Measurements from ENCODE around the gene MFSD12.
"Not testable (repeated sequence)": the region's sequence is repeated elsewhere in the genome, so short reads cannot be mapped to it uniquely, and the experiment has no call there.

The MFSD12 gene

DNA sequence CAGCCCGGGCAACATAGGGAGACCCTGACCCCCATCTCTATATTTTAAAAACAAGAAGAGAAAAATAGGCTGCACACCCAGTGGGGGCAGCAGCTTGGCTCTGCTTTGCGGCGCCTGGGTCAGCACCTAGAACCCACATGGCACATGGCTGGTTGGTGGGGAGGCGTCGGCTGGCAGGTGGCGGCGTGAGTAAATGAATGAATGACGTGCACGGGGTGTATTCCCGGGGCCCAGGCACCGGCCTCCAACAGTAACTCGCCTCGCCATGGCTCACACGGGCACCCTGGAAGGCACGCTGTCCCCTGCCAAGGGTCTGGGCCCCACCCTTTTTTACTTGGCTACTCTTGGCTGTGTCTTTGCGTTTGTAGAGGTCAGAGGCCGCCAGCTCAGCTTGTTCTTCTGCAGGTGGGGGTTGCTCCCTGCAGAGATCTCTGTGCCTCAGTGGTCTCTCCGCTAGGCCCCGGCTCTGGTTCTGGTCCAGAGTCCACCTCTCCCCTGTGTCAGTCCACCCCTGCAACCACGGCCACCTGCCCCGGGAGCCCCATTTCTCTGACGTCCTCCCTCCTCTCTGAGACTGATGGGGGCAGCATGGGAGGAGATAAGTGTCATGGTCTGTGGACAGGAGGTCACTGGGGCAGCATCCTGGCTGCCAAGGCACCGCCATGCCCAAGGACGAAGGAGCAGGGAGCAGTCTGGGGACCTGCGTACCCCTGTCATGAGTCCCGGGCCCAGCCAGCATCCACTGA, 45.7 kb downstream of the MFSD12 start:
- no peak for TF ChIP-seq ZNF274 (IDR thresholded peaks at IDR 0.05; ENCODE audit: low read depth, low read length)
- H3K4me3 ChIP-seq (ENCODE audit: low read length) = no peak overlapping the region

DNA sequence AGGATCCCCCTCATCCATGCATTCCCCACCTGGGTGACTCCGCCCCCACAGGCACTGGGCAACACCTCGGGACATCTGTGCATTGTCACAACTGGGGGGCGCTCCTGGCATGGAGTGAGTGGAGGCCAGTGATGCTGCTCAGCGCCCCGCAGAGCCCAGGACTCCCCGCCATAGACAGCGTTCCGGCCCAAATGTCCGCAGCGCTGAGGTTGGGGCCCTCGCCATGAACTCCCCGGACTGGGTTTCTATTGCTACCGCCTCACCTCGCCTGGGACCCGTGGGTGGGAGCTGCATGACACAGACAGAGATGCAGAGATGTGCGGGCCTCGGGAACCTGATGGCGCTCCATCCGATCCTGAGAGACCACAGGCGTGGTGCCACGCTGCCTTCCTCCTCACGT, 46.7 kb downstream of the MFSD12 start:
- H3K4me3 ChIP-seq (ENCODE audit: low read length) = no peak overlapping the region
- no peak for TF ChIP-seq ZNF274 (IDR thresholded peaks at IDR 0.05; ENCODE audit: low read depth, low read length)

DNA sequence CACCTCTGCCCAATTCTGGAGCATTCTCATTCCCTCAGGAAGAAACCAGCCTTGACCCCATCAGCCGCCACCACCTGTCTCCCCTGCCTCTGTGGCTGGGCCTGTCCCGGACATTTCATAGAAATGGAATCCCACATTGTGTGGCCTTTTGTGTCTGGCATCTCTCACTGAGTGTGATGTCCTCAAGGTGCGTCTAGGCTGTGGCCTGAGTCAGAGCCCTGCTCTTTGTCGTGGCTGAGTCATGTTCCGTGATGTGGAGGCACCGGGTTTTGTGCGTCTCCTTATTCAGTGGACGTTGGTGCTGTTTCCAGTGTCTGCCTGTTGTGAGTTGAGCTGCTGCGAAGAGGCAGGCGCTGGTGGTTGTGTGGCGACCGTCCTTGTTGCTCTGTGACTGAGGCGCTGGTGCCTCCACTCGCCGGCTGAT, 47.8 kb downstream of the MFSD12 start:
- no peak overlapping the region for H3K4me3 ChIP-seq (ENCODE audit: low read length)
- TF ChIP-seq ZNF274 (IDR thresholded peaks at IDR 0.05; ENCODE audit: low read depth, low read length) = no peak

DNA sequence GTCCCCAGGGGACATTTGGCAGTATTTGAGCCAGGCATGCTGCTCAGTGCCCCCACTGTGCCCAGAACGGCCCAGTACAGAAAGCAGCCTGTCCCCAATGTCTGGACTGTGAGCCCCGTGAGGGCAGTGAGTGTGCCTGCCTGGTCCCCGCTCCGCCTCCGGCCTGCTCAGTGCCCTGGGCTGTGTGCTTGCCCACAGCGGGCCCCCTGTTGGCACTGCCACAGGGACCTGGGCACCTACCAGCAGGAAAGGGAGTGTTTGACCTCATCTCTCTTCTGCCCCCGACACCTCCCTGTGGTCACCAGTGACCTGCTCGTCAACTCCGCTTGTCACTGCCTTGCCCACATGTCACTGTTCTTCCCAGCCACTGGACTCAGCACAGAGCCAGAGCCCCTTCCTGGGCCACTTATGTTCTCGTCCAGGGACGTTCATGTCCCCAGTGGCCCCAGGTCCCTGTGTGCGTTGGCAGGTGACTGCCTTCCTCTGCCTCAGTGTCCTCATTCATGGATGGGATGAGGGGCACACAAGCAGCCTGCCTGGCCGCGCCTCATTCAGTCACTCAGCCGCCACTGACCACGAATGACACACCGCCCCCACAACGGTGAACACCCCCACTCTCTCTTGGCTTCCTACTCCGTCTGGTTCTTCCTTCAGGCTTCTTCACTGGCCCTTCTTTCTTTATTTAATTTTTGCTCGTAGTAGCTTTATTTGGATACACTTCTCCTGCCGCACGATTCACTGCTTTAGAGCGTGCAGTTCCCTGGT, 48.4 kb downstream of the MFSD12 start:
- H3K4me3 ChIP-seq (ENCODE audit: low read length) = no peak overlapping the region
- no peak for TF ChIP-seq ZNF274 (IDR thresholded peaks at IDR 0.05; ENCODE audit: low read depth, low read length)

DNA sequence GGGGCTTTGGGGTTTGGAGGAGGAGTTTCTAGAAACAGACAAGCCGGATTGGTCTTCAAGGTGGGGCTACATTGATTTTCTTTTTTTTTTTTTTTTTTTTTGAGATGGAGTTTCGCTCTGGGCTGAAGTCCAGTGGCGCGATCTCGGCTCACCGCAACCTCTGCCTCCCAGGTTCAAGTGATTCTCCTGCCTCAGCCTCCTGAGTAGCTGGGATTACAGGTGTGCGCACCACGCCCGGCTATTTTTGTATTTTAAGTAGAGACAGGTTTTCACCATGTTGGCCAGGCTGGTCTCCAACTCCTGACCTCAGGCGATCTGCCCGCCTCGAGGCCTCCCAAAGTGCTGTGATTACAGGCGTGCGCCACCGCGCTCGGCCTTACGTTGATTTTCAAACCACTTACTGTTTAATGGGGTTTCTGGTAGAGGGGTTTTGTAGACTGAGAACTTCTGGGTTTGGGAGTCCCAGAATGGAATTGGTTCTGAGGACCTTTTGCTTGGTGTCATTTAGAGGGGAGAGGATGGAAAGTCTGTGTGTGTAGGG, 49.2 kb downstream of the MFSD12 start:
- H3K4me3 ChIP-seq (ENCODE audit: low read length) = not testable (repeated sequence)

DNA sequence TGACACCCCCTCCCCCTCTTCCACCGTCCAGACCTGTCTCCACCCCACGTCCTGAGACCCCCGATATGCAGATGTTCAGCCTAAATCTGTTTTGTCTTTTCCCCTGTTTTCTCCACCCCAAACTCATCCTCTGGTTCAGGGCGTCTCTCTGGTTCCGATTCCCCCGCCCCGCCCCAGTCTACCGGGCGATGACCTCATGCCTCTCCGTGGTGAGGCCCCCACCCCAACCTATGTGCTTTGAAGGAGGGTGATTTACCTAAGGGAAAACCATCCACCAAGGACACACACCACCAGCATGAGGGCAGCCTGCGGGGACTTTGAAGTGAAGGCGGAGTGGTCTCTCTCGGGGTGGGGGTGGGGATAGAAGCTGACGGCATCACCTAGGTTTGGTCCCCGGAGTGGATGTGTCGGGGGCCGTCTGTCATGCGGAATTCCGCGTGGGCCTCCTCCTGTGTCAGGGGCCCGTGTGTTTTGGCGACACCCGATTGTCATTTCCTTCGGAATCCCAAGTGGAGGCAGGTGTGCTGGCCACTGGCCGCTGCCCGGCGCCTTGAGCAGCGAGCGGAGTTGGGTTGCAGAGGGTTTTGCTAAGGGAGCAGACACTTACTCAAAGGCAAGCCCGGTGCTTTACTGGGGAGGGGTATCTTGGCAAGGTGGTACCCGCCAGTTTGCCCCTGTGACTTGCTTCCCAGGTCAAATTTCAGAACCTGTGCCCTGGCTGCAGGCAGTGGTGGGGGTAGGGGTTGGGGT, 49.8 kb downstream of the MFSD12 start:
- no peak for TF ChIP-seq ZNF274 (IDR thresholded peaks at IDR 0.05; ENCODE audit: low read depth, low read length)
- peak overlapping the region; percentile 88 for H3K4me3 ChIP-seq (ENCODE audit: low read length)

DNA sequence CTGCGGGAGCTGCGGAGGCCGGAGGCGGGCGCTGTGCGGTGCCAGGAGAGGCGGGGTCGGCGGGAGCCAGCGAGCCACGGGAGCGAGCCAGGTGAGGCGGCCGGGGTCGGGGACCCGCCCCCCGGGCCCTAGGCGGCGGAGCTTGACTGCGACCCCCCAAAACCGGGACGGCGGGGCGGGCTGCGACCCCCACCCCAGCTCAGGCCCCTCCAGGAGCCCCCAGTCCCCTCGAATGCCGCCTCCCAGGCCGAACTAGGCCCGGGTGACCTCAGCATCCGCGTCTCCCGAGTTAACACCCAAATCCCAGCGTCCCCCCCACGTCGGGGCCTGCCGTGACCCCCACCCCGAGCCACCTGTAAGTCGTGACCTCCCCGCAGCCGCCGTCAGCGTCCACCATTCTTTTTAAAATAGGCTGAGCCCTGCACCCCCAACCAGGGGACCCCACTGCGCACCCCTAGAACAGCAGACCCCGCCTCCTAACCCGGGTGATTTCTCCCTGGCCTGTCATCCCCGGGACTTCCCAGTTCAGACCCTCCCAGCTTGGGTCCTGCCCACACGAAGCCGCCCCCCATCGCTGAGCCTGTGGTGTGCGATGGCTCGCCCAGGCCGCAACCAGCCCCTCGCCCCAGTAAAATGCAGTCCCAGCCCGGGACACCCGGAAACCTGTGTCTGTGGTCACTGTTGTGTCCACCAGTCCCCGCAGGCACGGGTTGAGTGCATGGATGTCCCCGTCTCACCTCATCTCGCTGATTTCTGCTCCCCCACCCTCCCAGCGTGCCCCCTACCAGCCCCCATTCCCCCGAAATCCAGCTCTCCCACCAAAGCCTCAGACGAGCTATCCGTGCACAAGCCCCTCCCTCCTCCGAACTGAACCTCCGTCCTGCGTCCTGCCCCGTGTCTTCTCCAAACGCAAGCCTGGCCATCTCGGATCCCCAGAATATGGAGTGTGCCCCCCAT, 50.7 kb downstream of the MFSD12 start:
- no peak for TF ChIP-seq ZNF274 (IDR thresholded peaks at IDR 0.05; ENCODE audit: low read depth, low read length)
- H3K4me3 ChIP-seq (ENCODE audit: low read length) = peak overlapping the region; percentile 88

DNA sequence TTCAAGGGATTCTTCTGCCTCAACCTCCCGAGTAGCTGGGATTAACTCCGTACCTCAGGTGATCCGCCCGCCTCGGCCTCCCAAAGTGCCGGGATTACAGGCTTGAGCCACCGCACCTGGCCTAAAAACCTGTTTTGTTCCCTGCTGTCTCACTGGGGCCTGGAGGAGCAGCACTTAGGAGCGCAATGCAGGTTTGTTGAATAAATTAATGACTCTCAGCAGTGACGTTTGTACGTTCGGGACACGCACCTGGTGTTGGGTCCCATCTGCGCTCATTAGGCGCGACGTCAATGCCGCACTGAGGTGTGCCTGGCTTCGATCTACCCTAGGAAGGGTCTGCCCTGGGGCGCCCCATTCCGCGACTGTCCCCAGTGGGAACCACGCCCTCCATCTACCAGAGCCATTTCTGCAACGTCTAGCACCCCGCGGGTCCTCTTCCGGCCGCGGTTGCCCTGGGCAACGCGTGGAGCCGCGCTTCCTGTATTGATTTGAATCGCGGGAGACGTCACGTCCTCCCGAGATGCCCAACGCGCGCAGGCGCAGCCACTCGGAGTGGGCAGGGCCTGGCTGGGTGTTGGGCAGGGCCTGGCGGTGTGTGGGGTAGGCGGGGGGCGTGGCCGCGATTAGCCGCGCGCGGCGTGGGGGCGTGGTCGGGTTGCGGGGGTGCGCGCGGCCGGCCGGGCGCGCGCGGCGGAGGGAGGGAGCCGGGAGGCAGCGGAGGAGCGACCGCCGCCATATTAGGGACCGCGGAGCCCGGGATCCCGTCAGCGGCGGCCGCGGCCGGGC, 51.6 kb downstream of the MFSD12 start, which contains the start of gene FZR1:
Gene FZR1 (plus strand): TSS at position 714 of the 786 bp plus-strand sequence. CDS start 16,679 bp downstream, outside the sequence.
- TF ChIP-seq ZNF274 (IDR thresholded peaks at IDR 0.05; ENCODE audit: low read depth, low read length) = no peak
- peak within 1 kb of the TSS; percentile 88 for H3K4me3 ChIP-seq (ENCODE audit: low read length)

DNA sequence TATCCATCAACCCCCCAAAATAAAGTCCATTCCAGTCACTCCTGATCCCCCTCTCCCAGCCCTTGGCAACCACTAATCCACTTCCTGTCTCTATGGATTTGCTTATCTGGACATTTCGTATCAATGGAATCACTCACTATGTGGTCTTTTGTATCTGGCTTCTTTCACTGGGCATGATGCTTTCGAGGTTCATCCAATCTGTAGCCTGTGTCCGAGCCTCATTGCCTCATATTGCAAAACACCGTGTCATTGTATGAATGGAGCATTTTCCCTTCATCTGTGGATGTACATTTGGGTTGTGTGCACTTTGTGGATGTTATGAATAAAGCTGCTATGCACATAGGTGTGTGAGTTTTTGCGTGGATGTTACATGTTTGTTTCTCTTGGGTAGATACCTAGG, 52.7 kb downstream of the MFSD12 start:
- no peak for TF ChIP-seq ZNF274 (IDR thresholded peaks at IDR 0.05; ENCODE audit: low read depth, low read length)
- H3K4me3 ChIP-seq (ENCODE audit: low read length) = no peak overlapping the region

DNA sequence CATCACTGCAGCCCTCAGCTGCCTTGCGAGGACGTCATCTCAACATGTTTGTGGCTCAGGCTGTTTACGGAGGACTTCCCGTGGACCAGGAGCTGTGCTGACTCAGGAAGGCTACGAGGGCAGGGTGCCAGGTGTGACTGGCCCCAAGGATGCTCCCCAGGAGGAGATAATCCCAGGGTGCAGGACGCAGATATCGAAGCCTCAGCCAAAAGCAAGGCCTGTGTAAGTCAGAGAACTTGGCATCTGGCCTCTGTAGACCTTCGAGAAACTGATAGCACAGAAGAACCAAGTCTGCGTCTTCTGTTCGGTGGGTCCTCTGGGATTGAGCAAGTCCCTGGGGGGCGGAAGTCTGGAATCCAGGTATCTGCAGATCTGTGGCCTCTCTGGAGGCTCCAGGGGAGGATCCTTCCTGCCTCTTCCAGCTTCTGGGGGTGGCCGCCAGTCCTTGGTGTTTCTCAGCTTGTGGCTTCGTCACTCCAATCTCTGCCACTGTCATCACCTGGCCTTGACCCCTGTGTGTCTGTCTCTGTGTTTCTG, 54.3 kb downstream of the MFSD12 start:
- no peak for TF ChIP-seq ZNF274 (IDR thresholded peaks at IDR 0.05; ENCODE audit: low read depth, low read length)
- H3K4me3 ChIP-seq (ENCODE audit: low read length) = no peak overlapping the region

DNA sequence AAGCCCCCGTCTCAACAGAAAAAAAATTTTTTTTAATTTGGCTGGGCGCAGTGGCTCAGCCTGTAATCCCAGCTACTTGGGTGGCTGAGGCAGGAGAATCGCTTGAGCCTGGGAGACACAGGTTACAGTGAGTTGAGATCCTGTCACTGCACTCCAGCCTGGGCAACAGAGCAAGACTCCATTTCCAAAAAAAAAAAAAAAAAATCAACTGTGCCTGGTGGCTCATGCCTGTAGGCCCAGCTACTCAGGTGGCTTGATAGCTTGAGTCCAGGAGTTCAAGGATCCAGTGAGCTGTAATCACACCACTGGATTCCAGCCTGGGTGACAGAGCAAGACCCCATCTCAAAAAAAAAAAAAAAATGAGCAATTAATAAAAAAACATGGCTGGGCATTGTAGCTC, 55.6 kb downstream of the MFSD12 start:
- TF ChIP-seq ZNF274 (IDR thresholded peaks at IDR 0.05; ENCODE audit: low read depth, low read length) = no peak
- H3K4me3 ChIP-seq (ENCODE audit: low read length) = no peak overlapping the region

DNA sequence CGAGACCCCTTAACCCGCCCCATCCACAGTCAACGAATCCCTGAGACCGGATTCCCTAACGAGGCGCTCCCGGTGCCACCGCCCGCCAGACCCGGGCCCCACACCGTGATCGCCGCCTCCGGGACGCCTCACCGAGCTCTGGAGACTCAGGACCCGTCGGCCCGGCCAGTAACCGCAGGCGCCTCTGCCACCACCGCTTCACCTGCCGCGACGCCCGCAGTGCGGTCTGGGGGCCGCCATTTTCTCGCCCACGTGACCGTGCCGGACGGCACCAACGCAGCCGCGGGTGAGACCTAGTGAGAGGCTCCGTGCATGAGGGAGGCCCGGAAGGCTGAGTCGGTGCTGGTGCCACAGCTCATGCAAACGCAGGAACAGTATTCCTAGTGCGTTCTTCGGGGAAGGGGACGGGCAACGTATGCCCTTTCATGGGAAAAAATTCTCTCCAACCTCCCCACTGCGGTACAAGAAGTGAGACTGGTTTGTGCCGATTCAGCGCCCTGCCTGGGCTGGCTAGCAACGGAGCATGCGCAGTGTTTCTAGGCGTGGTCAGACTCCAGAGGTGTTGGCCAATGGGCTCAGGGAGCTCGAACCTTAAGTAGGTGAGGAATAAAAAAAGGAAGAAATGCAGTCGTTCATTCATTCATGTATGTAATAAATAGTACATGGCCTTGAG, 56.8 kb downstream of the MFSD12 start, which contains the start of gene DOHH:
Gene DOHH (minus strand): TSS at position 246 of the 673 bp plus-strand sequence. CDS start 3,860 bp downstream, outside the sequence.
- H3K4me3 ChIP-seq (ENCODE audit: low read length) = peak within 1 kb of the TSS; percentile 89
- TF ChIP-seq ZNF274 (IDR thresholded peaks at IDR 0.05; ENCODE audit: low read depth, low read length) = no peak

Data from GM08714 (cell line).